Activated gamma-delta T cell treated with Interleukin-2 at 50 U/mL for 16 hours (primary cell): Measurements from ENCODE around the gene CALR.
"Not testable (repeated sequence)": the region's sequence is repeated elsewhere in the genome, so short reads cannot be mapped to it uniquely, and the experiment has no call there.

Source experiments
- DNase-seq: peaks from one replicate; pipeline ENCODE4 v3.0.0-alpha.2; 2020

CALR gene

GRCh38 chr19:12953799-12954611 lies 15.6 kb downstream of the CALR start:
- DNase-seq: no peak

- no peak for DNase-seq
These were observed 16.2 kb downstream of the CALR start for GRCh38 chr19:12954612-12954962.

- DNase-seq: not testable (repeated sequence)
These were observed 17.2 kb downstream of the CALR start for GRCh38 chr19:12955575-12955974.

GRCh38 chr19:12955996-12956395 lies 17.6 kb downstream of the CALR start:
- no peak for DNase-seq

- DNase-seq: peak; percentile 75
These were observed 18.3 kb downstream of the CALR start, which contains the start of gene GADD45GIP1 for GRCh38 chr19:12956446-12957388. Gene GADD45GIP1 (minus strand): TSS chr19:12957223. CDS start chr19:12957212, 11 bp downstream.

GRCh38 chr19:12957389-12957952 lies 19.1 kb downstream of the CALR start:
- not testable (repeated sequence) for DNase-seq

GRCh38 chr19:12959481-12959880 lies 21.1 kb downstream of the CALR start:
- DNase-seq: no peak

GRCh38 chr19:12965017-12965811 lies 26.8 kb downstream of the CALR start:
- peak; percentile 79 for DNase-seq

- no peak for DNase-seq
These were observed 27.4 kb downstream of the CALR start for GRCh38 chr19:12965812-12966135.

- no peak for DNase-seq
These were observed 29.5 kb downstream of the CALR start for GRCh38 chr19:12967907-12968306.

GRCh38 chr19:12969292-12969988 lies 31.0 kb downstream of the CALR start, which contains the start of gene DAND5:
Gene DAND5 (plus strand): TSS chr19:12969576. CDS start chr19:12969661, 85 bp downstream.
- no peak for DNase-seq

- no peak for DNase-seq
These were observed 31.8 kb downstream of the CALR start for GRCh38 chr19:12970070-12970820.

GRCh38 chr19:12973236-12973635 lies 34.8 kb downstream of the CALR start:
- DNase-seq: no peak

- no peak for DNase-seq
These were observed 36.2 kb downstream of the CALR start for GRCh38 chr19:12974301-12975220.

- DNase-seq: no peak
These were observed 36.9 kb downstream of the CALR start for GRCh38 chr19:12975221-12975741.

- DNase-seq: not testable (repeated sequence)
These were observed 37.7 kb downstream of the CALR start for GRCh38 chr19:12976109-12976508.

GRCh38 chr19:12979974-12980373 lies 41.6 kb downstream of the CALR start:
- DNase-seq: no peak

GRCh38 chr19:12982648-12983047 lies 44.2 kb downstream of the CALR start:
- DNase-seq: no peak

GRCh38 chr19:12983091-12983490 lies 44.7 kb downstream of the CALR start:
- DNase-seq: no peak
